Measurements from ENCODE around the gene ADISSP.

GRCh38 chr20:3766422-3767109 is 987 bp downstream of the ADISSP start:
- TF ChIP-seq, protein P1, sequence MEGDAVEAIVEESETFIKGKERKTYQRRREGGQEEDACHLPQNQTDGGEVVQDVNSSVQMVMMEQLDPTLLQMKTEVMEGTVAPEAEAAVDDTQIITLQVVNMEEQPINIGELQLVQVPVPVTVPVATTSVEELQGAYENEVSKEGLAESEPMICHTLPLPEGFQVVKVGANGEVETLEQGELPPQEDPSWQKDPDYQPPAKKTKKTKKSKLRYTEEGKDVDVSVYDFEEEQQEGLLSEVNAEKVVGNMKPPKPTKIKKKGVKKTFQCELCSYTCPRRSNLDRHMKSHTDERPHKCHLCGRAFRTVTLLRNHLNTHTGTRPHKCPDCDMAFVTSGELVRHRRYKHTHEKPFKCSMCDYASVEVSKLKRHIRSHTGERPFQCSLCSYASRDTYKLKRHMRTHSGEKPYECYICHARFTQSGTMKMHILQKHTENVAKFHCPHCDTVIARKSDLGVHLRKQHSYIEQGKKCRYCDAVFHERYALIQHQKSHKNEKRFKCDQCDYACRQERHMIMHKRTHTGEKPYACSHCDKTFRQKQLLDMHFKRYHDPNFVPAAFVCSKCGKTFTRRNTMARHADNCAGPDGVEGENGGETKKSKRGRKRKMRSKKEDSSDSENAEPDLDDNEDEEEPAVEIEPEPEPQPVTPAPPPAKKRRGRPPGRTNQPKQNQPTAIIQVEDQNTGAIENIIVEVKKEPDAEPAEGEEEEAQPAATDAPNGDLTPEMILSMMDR (IDR thresholded peaks at IDR 0.05; ENCODE audit: extremely low read depth in 1 of 2, insufficient read depth in 1 of 2, low read depth in 1 of 2, low read length in 2 of 2): no peak
- TF ChIP-seq POLR2A (IDR thresholded peaks at IDR 0.05; ENCODE audit: low read depth, low read length) (no peak), EZH2 (IDR thresholded peaks at IDR 0.05; ENCODE audit: borderline replicate concordance, low read depth, low read length, severe bottlenecking) (no peak), POLR2AphosphoS5 (IDR thresholded peaks at IDR 0.05; ENCODE audit: insufficient read depth, low read depth, low read length) (no peak), JUN (IDR thresholded peaks at IDR 0.05; ENCODE audit: borderline replicate concordance, insufficient read depth, insufficient read length, low read depth) (no peak)

Data from endothelial cell of umbilical vein (primary cell).